Keratinocyte (primary cell): ENCODE data around the gene TLK1.

ENCODE experiments used
- EZH2 ChIP-seq: IDR thresholded peaks from one replicate; pipeline ENCODE4 v1.6.1; 2012; ENCODE audit warnings: inconsistent platforms, mild to moderate bottlenecking, low read length, moderate library complexity
- TF ChIP-seq, protein P1 (sequence below), 3 experiments: IDR thresholded peaks in 1 of 3; conservative IDR thresholded peaks in 1 of 3; optimal IDR thresholded peaks in 1 of 3; 2 replicates in 2 of 3; 3 replicates in 1 of 3; pipeline versions ENCODE3 to v1.5.1; 2011; ENCODE audit warnings: low read length in 3 of 3, mild to moderate bottlenecking in 3 of 3, moderate library complexity in 2 of 3, control low read depth in 1 of 3, inconsistent platforms in 1 of 3; ENCODE audit not compliant: insufficient read depth in 2 of 3; ENCODE audit errors: extremely low read depth in 1 of 3

DNA sequence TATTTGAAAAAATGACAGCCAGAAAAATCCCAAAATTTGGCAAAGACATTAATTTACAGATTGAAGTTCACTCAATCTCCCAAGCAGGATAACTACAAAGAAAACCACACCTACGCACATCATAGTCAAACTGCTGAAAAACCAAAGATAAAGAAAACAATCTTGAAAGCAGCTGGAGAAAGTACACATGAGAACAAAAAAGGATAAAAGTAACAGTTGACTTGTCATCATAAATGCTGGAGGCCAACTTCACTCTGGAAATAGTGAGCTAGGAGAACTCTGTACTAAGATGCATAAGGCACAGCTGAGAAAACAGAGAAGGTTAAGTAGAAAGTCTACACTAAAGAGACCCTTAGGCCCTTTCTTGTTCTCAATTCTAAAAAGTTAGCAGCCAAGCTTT, 73.1 kb downstream of the TLK1 start:
- TF ChIP-seq, protein P1, sequence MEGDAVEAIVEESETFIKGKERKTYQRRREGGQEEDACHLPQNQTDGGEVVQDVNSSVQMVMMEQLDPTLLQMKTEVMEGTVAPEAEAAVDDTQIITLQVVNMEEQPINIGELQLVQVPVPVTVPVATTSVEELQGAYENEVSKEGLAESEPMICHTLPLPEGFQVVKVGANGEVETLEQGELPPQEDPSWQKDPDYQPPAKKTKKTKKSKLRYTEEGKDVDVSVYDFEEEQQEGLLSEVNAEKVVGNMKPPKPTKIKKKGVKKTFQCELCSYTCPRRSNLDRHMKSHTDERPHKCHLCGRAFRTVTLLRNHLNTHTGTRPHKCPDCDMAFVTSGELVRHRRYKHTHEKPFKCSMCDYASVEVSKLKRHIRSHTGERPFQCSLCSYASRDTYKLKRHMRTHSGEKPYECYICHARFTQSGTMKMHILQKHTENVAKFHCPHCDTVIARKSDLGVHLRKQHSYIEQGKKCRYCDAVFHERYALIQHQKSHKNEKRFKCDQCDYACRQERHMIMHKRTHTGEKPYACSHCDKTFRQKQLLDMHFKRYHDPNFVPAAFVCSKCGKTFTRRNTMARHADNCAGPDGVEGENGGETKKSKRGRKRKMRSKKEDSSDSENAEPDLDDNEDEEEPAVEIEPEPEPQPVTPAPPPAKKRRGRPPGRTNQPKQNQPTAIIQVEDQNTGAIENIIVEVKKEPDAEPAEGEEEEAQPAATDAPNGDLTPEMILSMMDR (optimal IDR thresholded peaks at IDR 0.05 in 1 of 3, IDR thresholded peaks at IDR 0.05 in 1 of 3, conservative IDR thresholded peaks at IDR 0.05 in 1 of 3; ENCODE audit: extremely low read depth in 1 of 3, insufficient read depth in 2 of 3, low read length in 3 of 3) = no peak
- no peak for TF ChIP-seq EZH2
